ENCODE measurements around the gene PPP1R1C.
"Not testable (repeated sequence)": the region's sequence is repeated elsewhere in the genome, so short reads cannot be mapped to it uniquely, and the experiment has no call there.

The PPP1R1C gene

GRCh38 chr2:181985632-181986205, at the start of gene PPP1R1C:
TSS of gene PPP1R1C (plus strand) at chr2:181985853. CDS start at chr2:181986111, 258 bp downstream.
- DNase-seq (ENCODE audit: low spot score): peak; percentile 52

- DNase-seq (ENCODE audit: low spot score): peak; percentile 63
These were observed 48.2 kb upstream of the PPP1R1C start for GRCh38 chr2:181937473-181937872.

- no peak for DNase-seq (ENCODE audit: low spot score)
These were observed 42.1 kb upstream of the PPP1R1C start for GRCh38 chr2:181943411-181944124.

- DNase-seq (ENCODE audit: low spot score): no peak
These were observed 41.3 kb upstream of the PPP1R1C start for GRCh38 chr2:181944164-181944913.

GRCh38 chr2:181944914-181945291, 40.8 kb upstream of the PPP1R1C start:
- no peak for DNase-seq (ENCODE audit: low spot score)

- no peak for DNase-seq (ENCODE audit: low spot score)
These were observed 39.1 kb upstream of the PPP1R1C start for GRCh38 chr2:181946444-181947127.

- DNase-seq (ENCODE audit: low spot score): no peak
These were observed 38.4 kb upstream of the PPP1R1C start for GRCh38 chr2:181947273-181947672.

GRCh38 chr2:181948227-181948626, 37.4 kb upstream of the PPP1R1C start:
- DNase-seq (ENCODE audit: low spot score): no peak

- DNase-seq (ENCODE audit: low spot score): no peak
These were observed 36.6 kb upstream of the PPP1R1C start for GRCh38 chr2:181949047-181949446.

GRCh38 chr2:181952404-181953226, 33.0 kb upstream of the PPP1R1C start:
- DNase-seq (ENCODE audit: low spot score): no peak

- peak; percentile 74 for DNase-seq (ENCODE audit: low spot score)
These were observed 31.6 kb upstream of the PPP1R1C start for GRCh38 chr2:181953881-181954537.

- DNase-seq (ENCODE audit: low spot score): no peak
These were observed 31.1 kb upstream of the PPP1R1C start for GRCh38 chr2:181954538-181954883.

- no peak for DNase-seq (ENCODE audit: low spot score)
These were observed 30.6 kb upstream of the PPP1R1C start for GRCh38 chr2:181955010-181955409.

GRCh38 chr2:181955866-181956265, 29.8 kb upstream of the PPP1R1C start:
- DNase-seq (ENCODE audit: low spot score): not testable (repeated sequence)

- DNase-seq (ENCODE audit: low spot score): no peak
These were observed 28.0 kb upstream of the PPP1R1C start for GRCh38 chr2:181957668-181958067.

GRCh38 chr2:181958726-181959125, 26.9 kb upstream of the PPP1R1C start:
- no peak for DNase-seq (ENCODE audit: low spot score)

- no peak for DNase-seq (ENCODE audit: low spot score)
These were observed 26.1 kb upstream of the PPP1R1C start for GRCh38 chr2:181959508-181959907.

GRCh38 chr2:181961167-181961566, 24.5 kb upstream of the PPP1R1C start:
- not testable (repeated sequence) for DNase-seq (ENCODE audit: low spot score)

- no peak for DNase-seq (ENCODE audit: low spot score)
These were observed 23.5 kb upstream of the PPP1R1C start for GRCh38 chr2:181962142-181962541.

GRCh38 chr2:181970160-181970794, 15.4 kb upstream of the PPP1R1C start:
- DNase-seq (ENCODE audit: low spot score): no peak

- DNase-seq (ENCODE audit: low spot score): no peak
These were observed 14.6 kb upstream of the PPP1R1C start for GRCh38 chr2:181971032-181971431.
